GM19023 (cell line): Measurements from ENCODE around the gene PLAAT2.
"Not testable (repeated sequence)": the region's sequence is repeated elsewhere in the genome, so short reads cannot be mapped to it uniquely, and the experiment has no call there.

Experiments
- ATAC-seq: cut with Tn5 transposase; IDR thresholded peaks from one replicate; pipeline ENCODE4 v1.9.1; 2021; ENCODE audit warnings: mild to moderate bottlenecking, moderate library complexity; ENCODE audit not compliant: unreplicated experiment

Gene PLAAT2

DNA sequence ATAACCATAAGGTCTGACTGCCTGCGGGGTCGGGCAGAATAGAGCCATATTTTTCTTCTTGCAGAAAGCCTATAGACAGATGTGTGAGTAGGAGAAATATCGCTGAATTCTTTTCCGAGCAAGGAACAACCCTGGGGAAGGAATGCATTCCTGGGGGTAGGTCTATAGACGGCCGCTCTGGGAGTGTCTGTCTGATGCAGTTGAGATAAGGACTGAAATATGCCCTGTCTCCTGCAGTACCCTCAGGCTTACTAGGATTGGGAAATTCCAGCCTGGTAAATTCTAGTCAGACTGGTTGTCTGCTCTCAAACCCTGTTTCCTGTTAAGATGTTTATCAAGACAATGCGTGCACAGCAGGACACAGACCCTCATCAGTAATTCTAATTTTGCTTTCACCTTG, 18.0 kb upstream of the PLAAT2 start:
- not testable (repeated sequence) for ATAC-seq

- not testable (repeated sequence) for ATAC-seq
Measured at GRCh38 chr11:63578882-63579281, 15.7 kb upstream of the PLAAT2 start.

DNA sequence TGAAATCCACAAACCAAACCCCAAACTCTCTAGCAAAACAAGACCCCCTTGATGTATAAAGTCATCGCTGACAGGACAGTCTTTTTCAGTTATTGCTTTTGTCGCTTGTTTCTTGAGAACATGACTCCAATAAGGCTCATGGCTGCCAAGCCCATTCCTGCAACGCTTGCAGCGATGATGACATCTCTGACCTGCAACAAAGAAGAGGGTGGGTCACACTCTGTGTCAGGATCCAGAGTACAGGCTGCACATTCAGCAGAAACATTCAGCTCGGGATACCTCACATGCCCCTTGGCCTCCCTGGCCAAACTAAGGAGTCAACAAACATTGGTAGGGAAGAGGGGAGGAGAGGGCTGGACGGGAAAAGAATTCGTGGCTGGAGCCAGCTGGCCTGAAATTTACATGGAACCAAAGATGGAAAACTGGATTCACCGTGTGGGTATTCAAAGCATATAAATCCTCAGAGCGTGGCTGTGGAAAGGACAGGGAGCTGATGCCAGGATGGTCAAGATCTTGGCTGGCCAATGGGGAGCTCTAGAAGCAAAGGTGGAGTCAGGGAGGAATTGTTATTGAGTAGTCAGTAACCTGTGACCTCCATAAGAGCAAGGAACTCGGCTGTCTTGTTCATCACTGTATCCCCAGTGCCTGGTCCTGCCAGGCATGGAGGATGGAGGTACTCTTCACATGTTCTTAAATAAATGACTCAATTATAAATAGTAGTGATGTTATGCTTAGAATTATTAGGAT, 11.8 kb upstream of the PLAAT2 start:
- ATAC-seq, result no peak

GRCh38 chr11:63573881-63574855, 11.0 kb upstream of the PLAAT2 start:
- peak; percentile 60 for ATAC-seq

- ATAC-seq, result no peak
Measured at GRCh38 chr11:63572026-63572688, 9.0 kb upstream of the PLAAT2 start.

- ATAC-seq, result no peak
Measured at GRCh38 chr11:63569570-63569969, 6.4 kb upstream of the PLAAT2 start.

- ATAC-seq, result peak; percentile 74
Measured at GRCh38 chr11:63567044-63567840, 4.1 kb upstream of the PLAAT2 start.

- no peak for ATAC-seq
Measured at GRCh38 chr11:63564784-63565350, 1.7 kb upstream of the PLAAT2 start.

DNA sequence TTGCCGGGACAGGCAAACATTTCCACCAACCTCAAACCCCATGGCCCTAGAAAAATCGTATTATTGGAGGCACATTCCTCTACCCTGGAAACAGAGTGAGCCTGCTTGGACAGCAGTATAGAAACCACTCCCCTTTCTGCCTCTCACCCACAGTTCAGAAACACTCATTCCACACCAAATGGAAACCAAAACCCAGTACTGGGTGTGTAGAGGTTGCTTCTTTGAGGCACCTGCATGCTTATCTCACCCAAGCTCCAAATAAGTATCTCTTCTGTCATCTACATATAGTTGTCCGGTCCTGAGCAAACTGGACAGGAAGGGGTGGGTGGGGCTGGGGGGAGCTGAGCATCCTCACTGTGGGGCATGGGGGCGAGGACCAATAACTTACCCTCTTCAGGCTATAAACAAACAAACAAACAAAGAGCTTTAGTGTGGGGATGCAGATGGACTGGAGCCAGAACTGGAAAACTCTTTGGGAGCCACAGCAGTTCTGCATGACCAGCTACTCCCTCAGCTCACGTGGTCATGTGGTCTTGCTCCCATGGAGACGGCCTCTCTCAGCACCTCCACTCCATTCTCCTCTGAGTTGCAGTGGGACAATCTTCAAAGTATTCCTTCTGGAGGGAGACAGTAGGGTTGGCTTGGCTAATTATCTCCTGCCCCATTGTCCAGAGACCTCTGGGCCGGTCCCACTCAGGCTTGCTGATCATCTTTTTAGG, 1.0 kb upstream of the PLAAT2 start:
- ATAC-seq, result peak; percentile 72

DNA sequence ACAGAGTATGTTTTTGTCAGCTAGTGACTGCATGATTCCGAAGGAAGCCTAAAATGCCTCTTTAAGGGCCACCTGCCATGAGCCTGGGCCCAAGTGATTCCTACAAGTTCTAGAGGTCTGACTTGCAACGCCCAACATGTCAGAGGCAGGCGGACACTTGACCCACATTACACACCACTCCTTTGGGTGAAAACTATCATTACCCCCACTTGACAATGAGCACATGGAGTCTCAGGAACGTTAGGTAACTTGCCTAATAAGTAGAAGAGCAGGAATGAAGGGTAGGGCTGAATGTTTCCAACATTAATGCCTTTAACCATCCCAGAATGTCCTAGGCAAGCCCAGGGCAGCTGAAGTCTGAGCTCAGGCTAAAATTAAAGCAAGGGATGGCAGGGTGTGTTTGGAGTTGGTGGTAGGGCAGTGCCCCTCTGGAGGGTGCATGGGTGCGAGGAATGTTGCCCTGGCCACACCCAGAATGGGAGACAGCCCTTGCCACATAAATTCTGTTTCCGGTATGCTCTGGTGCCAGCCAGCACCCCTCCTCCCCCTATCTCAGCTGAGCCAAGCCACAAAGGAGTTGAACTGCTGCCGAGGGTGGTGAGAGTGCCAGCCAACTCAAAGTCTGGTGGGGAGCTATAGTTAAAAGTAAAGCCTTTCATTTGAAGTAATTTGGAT, 2.5 kb downstream of the PLAAT2 start:
- ATAC-seq, result no peak

DNA sequence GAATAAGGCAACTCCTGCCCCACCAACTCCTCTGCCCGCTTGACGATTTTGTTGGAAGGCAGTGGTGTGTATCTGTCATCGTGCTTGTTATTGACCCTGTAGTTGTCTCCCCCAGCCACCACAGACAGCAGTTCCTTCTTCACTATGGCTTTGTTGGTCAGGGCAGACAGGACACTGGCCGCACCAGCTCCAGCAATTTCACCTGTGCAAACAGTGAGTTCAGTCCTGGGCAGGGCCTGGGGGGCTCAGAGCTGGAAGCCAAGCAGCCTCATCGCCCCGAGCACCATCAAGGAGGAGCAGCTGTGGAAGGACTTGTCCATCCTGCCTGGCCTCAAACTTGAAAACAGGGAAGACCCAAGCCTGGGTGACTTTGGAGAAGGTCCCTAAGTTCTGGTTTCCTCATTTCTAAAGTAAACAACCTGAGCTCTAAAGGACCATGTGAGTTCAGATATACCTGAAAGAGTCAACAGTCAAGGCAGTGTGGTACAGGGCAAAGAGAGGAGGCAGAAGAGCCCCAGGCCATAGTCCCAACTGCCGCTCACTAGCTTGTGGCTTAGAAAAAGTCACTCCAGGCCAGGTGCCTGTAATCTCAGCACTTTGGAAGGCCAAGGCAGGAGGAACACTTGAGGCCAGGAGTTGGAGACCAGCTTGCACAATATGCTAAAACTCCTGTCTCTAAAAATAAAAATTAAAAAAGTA, 4.6 kb downstream of the PLAAT2 start:
- ATAC-seq, result no peak

- no peak for ATAC-seq
Measured at GRCh38 chr11:63557570-63557969, 5.6 kb downstream of the PLAAT2 start.

- ATAC-seq, result no peak
Measured at GRCh38 chr11:63556404-63557013, 6.7 kb downstream of the PLAAT2 start.

- ATAC-seq, result no peak
Measured at GRCh38 chr11:63554877-63555223, 8.3 kb downstream of the PLAAT2 start.

GRCh38 chr11:63553759-63554158, 9.4 kb downstream of the PLAAT2 start:
- peak; percentile 57 for ATAC-seq

GRCh38 chr11:63552921-63553320, 10.3 kb downstream of the PLAAT2 start:
- ATAC-seq, result no peak

DNA sequence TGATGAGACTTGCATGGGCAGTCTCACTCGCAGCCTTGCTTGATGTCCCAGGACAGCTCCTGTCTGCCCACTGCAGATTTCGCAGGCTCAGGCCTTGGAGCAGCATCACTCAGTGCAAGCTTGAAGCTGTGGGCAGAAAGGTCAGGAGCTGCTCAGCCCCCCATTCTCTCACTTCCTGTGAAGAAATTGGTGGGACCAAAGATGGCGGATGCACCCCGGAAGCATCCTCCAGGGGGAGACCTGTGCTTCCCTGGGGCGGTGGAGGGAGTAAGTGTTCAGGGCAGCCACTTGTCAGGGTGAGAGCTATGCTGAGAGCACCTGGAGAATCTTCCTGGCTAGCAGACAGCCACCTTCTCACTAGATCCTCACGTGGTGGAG, 11.3 kb downstream of the PLAAT2 start:
- ATAC-seq, result no peak
